Colonic mucosa (tissue), 4 donors: ENCODE measurements around the gene PAIP2B. TPM values are rescaled to one million over a fixed set of nuclear protein-coding genes. Genes with fewer than 3 reads are reported as not detected.

Experiments used
- DNase-seq: peaks from one replicate; pipeline ENCODE4 v3.0.0-alpha.2; 2020
- H3K27ac ChIP-seq: fragments of 200-600 bp; one replicate; pipeline ENCODE4 v1.8.0; 2021
- H3K27me3 ChIP-seq: fragments of 200-600 bp; one replicate; pipeline ENCODE4 v1.8.0; 2021
- H3K36me3 ChIP-seq: fragments of 200-600 bp; one replicate; pipeline ENCODE4 v1.8.0; 2021
- H3K4me1 ChIP-seq: fragments of 200-600 bp; one replicate; pipeline ENCODE4 v1.8.0; 2021; ENCODE audit warnings: mild to moderate bottlenecking
- H3K4me3 ChIP-seq: fragments of 200-600 bp; one replicate; pipeline ENCODE4 v1.8.0; 2021
- H3K9ac ChIP-seq, 2 donors: one replicate each; pipeline ENCODE4 v1.7.0; 2013; ENCODE audit warnings: control low read depth in 2 of 2, low read depth in 2 of 2, low read length in 2 of 2
- H3K9me3 ChIP-seq: fragments of 200-600 bp; one replicate; pipeline ENCODE4 v1.8.0; 2021
- intact Hi-C: fragments of 100-400 bp; cut with DNase I; formaldehyde crosslinking; loops from one replicate; pipeline ENCODE4 v1.14.1; 2022
- total RNA-seq, 2 donors: library from RNA; stranded (reverse); fragmentation: NEBNext Ultra II Directional in 1 of 2; extraction: Animal tissue kit (Norgen Biotek cat#: 25700) in 1 of 2; gene quantifications; one replicate each; pipeline ENCODE4 v1.2.1, GENCODE V29; 2021
- TF ChIP-seq, protein P1 (sequence below): fragments of 200-600 bp; IDR thresholded peaks from one replicate; pipeline ENCODE4 v1.8.0; 2022; ENCODE audit warnings: antibody characterized with exemption, mild to moderate bottlenecking
- donor health status: healthy.
- donor health status: DM: no; HTN: no; CAD: no.
- donor health status: DM: no; HTN: no; CAD: no.

The PAIP2B gene
- total RNA-seq, 2 donors from 2014 or later, result 7.1 to 8.0 TPM

DNA sequence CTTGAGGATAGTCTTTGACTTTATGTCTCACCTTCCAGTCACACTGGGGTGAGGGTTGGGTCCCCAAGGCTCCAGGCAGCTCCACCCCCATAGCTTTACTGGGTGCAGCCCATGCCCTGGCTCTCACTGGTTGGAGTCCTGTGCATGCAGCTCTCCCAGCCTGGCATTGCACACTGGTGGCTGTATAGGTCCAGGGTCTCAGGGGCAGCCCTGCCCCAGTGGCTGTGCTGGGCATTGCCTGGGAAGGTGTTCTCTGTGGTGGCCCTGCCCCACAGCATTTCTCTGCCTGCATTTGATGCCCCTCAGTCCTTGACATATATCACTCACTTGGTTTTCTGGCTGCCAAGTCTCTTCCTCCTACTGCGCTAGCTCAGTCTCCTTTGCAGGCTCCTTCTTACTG lies 75.3 kb downstream of the PAIP2B start:
- Histone ChIP-seq H3K9me3 (no peaks in the 10 kb centered on the region), H3K4me3 (no peak overlapping the region), H3K4me1 (no peaks in the 10 kb centered on the region), H3K9ac (no peak overlapping the region), H3K27me3 (no peaks in the 10 kb centered on the region), H3K27ac (no peak overlapping the region), H3K36me3 (peaks cover 17% of the 10 kb centered on the region)
- TF ChIP-seq, protein P1, sequence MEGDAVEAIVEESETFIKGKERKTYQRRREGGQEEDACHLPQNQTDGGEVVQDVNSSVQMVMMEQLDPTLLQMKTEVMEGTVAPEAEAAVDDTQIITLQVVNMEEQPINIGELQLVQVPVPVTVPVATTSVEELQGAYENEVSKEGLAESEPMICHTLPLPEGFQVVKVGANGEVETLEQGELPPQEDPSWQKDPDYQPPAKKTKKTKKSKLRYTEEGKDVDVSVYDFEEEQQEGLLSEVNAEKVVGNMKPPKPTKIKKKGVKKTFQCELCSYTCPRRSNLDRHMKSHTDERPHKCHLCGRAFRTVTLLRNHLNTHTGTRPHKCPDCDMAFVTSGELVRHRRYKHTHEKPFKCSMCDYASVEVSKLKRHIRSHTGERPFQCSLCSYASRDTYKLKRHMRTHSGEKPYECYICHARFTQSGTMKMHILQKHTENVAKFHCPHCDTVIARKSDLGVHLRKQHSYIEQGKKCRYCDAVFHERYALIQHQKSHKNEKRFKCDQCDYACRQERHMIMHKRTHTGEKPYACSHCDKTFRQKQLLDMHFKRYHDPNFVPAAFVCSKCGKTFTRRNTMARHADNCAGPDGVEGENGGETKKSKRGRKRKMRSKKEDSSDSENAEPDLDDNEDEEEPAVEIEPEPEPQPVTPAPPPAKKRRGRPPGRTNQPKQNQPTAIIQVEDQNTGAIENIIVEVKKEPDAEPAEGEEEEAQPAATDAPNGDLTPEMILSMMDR, result no peak
- intact Hi-C loops, result no loop called here
- DNase-seq, result no peak

DNA sequence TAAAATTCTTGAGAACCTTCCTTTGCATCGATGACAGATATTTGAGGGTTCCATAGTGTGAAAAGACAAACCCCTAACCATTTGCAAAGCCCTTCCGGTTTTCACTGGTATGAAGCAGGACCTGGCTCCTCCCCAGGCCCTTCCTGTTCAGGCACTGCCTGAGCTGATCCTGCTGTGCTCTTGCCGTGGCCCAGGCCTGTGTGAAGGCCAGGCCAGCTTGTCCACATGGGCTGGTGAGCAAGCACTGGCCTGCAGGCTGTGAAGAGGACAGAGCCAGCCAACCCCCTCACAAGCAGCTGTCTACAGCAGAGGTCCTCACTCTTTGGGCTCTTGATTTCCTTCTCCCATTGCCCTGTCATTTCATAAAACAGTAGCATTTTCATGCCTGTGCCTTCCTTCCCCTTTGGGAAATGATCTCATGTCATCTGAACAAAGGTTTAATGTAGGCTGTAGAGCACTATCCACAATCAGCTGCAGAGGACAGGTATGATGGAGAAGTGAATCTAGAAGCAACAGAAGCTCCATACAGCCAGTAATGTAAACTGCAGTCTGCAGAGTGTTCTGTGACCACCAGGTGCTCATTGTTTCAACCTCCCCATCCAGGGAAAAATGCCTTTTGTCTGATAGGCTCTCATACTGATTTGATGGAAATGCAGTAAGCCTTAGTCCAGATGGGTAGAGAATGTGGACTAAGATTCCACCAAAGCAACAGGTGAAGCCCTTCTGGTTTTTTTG lies 76.7 kb downstream of the PAIP2B start:
- H3K27ac ChIP-seq, result no peak overlapping the region
- H3K9me3 ChIP-seq, result no peaks in the 10 kb centered on the region
- H3K9ac ChIP-seq, result no peak overlapping the region
- peaks cover 25% of the 10 kb centered on the region for H3K36me3 ChIP-seq
- no peak overlapping the region for H3K4me3 ChIP-seq
- H3K27me3 ChIP-seq, result no peaks in the 10 kb centered on the region
- no peaks in the 10 kb centered on the region for H3K4me1 ChIP-seq
- TF ChIP-seq, protein P1, result no peak
- DNase-seq, result no peak
- intact Hi-C loops, result no loop called here

DNA sequence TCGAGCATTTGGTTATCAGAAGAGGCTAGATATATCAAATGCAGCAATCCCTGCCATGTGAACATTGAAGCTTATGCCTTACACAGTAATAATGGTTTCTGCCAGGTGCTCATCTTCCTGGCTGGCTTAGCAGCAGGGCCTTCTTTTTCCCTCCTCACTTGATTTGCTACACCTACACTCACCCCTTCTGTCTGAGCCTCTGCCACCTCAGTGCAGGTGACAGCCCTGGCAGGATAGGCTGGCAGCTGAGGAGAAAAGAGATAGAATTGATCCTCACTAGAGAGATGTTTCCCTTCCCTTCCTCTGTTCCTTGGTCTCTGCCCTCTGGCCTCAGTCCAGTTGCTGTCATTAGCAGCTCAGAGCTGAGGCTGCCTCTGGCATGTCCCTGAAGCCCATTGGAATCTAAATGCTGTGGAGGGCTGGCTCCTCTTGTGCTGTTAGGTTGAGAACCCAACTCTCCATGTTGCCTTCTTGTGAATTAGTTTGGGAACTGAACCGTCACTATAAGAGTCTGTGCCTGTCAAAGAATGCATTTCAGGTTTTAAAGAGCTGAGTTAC lies 78.3 kb downstream of the PAIP2B start:
- intact Hi-C loops, result no loop called here
- Histone ChIP-seq H3K27ac (no peak overlapping the region), H3K27me3 (no peaks in the 10 kb centered on the region), H3K4me3 (no peak overlapping the region), H3K4me1 (no peaks in the 10 kb centered on the region), H3K9ac (no peak overlapping the region), H3K36me3 (peaks cover 30% of the 10 kb centered on the region), H3K9me3 (no peaks in the 10 kb centered on the region)
- DNase-seq, result no peak
- TF ChIP-seq, protein P1, result no peak

DNA sequence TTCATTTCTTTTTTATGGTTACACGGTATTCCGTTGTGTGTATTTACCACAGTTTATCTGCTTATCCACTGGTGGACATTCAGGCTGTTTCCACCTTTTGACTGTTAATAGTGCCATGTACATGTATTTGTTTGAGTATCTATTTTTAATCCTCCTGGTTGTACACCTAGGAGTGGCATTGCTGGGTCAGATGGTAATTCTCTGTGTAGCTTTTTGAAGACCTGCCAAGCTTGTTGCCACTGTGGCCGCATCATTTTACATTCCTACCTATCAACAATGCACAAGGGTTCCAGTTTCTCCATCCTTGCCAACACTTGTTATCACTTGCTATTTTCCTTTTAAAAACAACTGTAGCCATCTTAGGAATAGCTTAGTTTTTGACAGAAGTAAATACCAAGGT lies 83.1 kb downstream of the PAIP2B start:
- Histone ChIP-seq H3K9ac (no peak overlapping the region), H3K4me1 (no peaks in the 10 kb centered on the region), H3K9me3 (no peaks in the 10 kb centered on the region), H3K4me3 (no peak overlapping the region), H3K27ac (no peak overlapping the region), H3K27me3 (no peaks in the 10 kb centered on the region), H3K36me3 (peaks cover 32% of the 10 kb centered on the region)
- DNase-seq, result no peak
- intact Hi-C loops, result no loop called here
- TF ChIP-seq, protein P1, result no peak

DNA sequence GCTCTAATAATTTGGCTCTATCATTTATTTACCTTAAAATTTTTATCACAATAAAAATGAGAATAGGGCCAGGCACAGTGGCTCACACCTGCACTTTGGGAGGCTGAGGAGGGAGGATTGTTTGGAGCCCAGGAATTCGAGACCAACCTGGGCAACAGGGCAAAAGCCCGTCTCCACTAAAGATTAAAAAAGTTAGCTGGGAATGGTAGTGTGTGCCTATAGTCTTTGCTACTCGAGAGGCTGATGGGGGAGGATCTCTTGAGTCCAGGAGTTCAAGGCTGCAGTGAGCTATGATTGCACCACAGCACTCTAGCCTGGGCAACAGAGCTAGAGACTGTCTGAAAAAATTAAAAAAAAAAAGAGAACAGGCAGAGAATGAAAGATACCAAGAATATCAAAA lies 90.7 kb downstream of the PAIP2B start:
- intact Hi-C loops, result no loop called here
- Histone ChIP-seq H3K36me3 (peaks cover 22% of the 10 kb centered on the region), H3K27me3 (no peaks in the 10 kb centered on the region), H3K9me3 (no peaks in the 10 kb centered on the region), H3K4me3 (no peak overlapping the region), H3K4me1 (peaks cover 5% of the 10 kb centered on the region), H3K27ac (no peak overlapping the region), H3K9ac (no peak overlapping the region)
- DNase-seq, result no peak
- TF ChIP-seq, protein P1, result no peak
